ENCODE results near the gene ADAMTSL1. TPM values are rescaled to one million over a fixed set of nuclear protein-coding genes. Genes with fewer than 3 reads are reported as not detected.
"Not testable (repeated sequence)": the region's sequence is repeated elsewhere in the genome, so short reads cannot be mapped to it uniquely, and the experiment has no call there.

ADAMTSL1 gene
- total RNA-seq, 6 experiments from 2014 or later = 0.73 to 2.1 (median 0.89) TPM

GRCh38 chr9:18869725-18870124 is 395.8 kb downstream of the ADAMTSL1 start:
- Histone ChIP-seq H3K9me3 (no peaks in the 10 kb centered on the region), H3K36me3 (no peaks in the 10 kb centered on the region), H3K27ac (no peak overlapping the region), H3K27me3 (no peaks in the 10 kb centered on the region), H3K4me1 (no peaks in the 10 kb centered on the region), H3K4me3 (no peak overlapping the region)
- intact Hi-C loops (cut with DNase I) = loop anchor here in 1 of 2 donors (10.0 kb wide), 1 partner anchor 55 kb away; no protein-coding TSS in a partner anchor
- ATAC-seq (no peak), DNase-seq (no peak)
- TF ChIP-seq CTCF (IDR thresholded peaks at IDR 0.05) (no peak), POLR2A (IDR thresholded peaks at IDR 0.05) (no peak)

GRCh38 chr9:18874069-18874468 is 400.1 kb downstream of the ADAMTSL1 start:
- intact Hi-C loops (cut with DNase I) = no loop called here
- WGBS (ENCODE audit: insufficient coverage, low coverage, low lambda C conversion rate, missing lambda C conversion rate) = 80% methylated on average over 4 of the region's 4 CpGs
- H3K27ac ChIP-seq = no peak overlapping the region
- TF ChIP-seq POLR2A (IDR thresholded peaks at IDR 0.05) (no peak), CTCF (IDR thresholded peaks at IDR 0.05) (no peak)
- no peak for ATAC-seq
- no peaks in the 10 kb centered on the region for H3K4me1 ChIP-seq
- no peaks in the 10 kb centered on the region for H3K36me3 ChIP-seq
- no peak overlapping the region for H3K4me3 ChIP-seq
- no peaks in the 10 kb centered on the region for H3K27me3 ChIP-seq
- DNase-seq = no peak
- H3K9me3 ChIP-seq = no peaks in the 10 kb centered on the region

GRCh38 chr9:18874990-18875389 is 401.0 kb downstream of the ADAMTSL1 start:
- ATAC-seq; H3K9me3 ChIP-seq; H3K4me3 ChIP-seq; H3K4me1 ChIP-seq; H3K27ac ChIP-seq; H3K27me3 ChIP-seq; intact Hi-C loops (cut with DNase I); H3K36me3 ChIP-seq; DNase-seq: not testable (repeated sequence)

GRCh38 chr9:18877984-18878383 is 404.0 kb downstream of the ADAMTSL1 start:
- 42% methylated on average over 2 of the region's 3 CpGs for WGBS (ENCODE audit: insufficient coverage, low coverage, low lambda C conversion rate, missing lambda C conversion rate)
- no peaks in the 10 kb centered on the region for H3K9me3 ChIP-seq
- H3K4me1 ChIP-seq = no peaks in the 10 kb centered on the region
- H3K27me3 ChIP-seq = no peaks in the 10 kb centered on the region
- TF ChIP-seq CTCF (IDR thresholded peaks at IDR 0.05) = no peak
- no peak for TF ChIP-seq POLR2A (IDR thresholded peaks at IDR 0.05)
- H3K36me3 ChIP-seq = no peaks in the 10 kb centered on the region
- H3K27ac ChIP-seq = no peak overlapping the region
- H3K4me3 ChIP-seq = no peak overlapping the region
- DNase-seq (no peak), ATAC-seq (no peak)
- intact Hi-C loops (cut with DNase I) = no loop called here

- no peak for TF ChIP-seq CTCF (IDR thresholded peaks at IDR 0.05)
- TF ChIP-seq POLR2A (IDR thresholded peaks at IDR 0.05) = no peak
- no peak for ATAC-seq
- 80% methylated on average over 1 of the region's 2 CpGs for WGBS (ENCODE audit: insufficient coverage, low coverage, low lambda C conversion rate, missing lambda C conversion rate)
- no peaks in the 10 kb centered on the region for H3K4me1 ChIP-seq
- no peaks in the 10 kb centered on the region for H3K9me3 ChIP-seq
- H3K36me3 ChIP-seq = no peaks in the 10 kb centered on the region
- no peaks in the 10 kb centered on the region for H3K27me3 ChIP-seq
- no peak overlapping the region for H3K4me3 ChIP-seq
- intact Hi-C loops (cut with DNase I) = no loop called here
- H3K27ac ChIP-seq = no peak overlapping the region
- no peak for DNase-seq
Observed at GRCh38 chr9:18881758-18882157, 407.8 kb downstream of the ADAMTSL1 start.

Data from right lobe of liver (tissue), 6 donors.